Mammary microvascular endothelial cell (primary cell): ENCODE measurements around the gene ZNF45. TPM values are rescaled to one million over a fixed set of nuclear protein-coding genes. Genes with fewer than 3 reads are reported as not detected.

ENCODE experiments used
- total RNA-seq: library from RNA; depleted of rRNA; stranded (reverse); fragments of >200 nt; gene quantifications from 2 replicates; pipeline ENCODE4 v1.2.3, GENCODE V29; 2015

ZNF45 gene
- total RNA-seq = 4.3 and 6.8 TPM in 2 replicates

DNA sequence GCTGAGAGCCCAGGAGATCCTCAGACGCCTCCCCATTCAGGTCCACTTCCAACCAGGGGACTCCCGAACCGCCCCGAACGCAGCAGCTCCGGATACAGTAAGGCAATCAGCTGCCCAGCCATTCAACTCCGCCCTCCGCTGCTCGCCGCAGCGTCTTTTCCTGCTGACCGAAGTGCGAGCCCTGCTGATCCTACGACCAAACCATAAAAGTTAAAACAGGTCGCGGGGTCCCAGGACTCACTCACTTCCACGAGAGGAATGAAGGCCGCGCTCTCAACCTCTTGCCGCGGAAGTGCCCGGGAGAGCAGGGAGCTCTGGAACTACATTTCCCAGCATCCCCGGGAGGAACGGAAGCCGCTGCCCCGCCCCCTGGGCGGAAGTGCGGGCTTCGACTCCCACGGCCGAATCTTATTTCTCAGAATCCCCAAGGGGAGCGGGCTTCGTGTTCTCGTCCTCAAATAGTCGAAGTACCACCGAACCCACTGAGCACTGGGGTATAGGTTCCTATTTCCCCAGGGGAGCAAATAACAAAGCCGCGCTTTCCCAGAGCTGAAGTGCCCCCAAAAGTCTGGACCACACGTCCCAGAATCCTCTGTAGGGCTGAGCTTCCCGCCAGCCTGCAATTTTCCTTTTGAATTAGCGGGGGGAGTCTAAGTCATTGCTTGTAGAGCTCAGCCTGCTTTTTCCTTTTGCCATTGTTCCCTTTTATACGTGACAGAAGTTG is at the start of gene ZNF45:
Gene ZNF45 (minus strand): TSS at position 298 of the 724 bp plus-strand sequence. CDS start 13,097 bp downstream, outside the sequence.

GRCh38 chr19:43983912-43984686 is 49.0 kb upstream of the ZNF45 start, which contains the start of gene ZNF155:
TSS of gene ZNF155 (plus strand) at chr19:43984188. CDS start at chr19:43988544, 4,356 bp downstream.

GRCh38 chr19:43950834-43951645 is 16.0 kb upstream of the ZNF45 start, which contains the start of gene ZNF221:
TSS of gene ZNF221 (plus strand) at chr19:43951228. CDS start at chr19:43962727, 11,499 bp downstream.

DNA sequence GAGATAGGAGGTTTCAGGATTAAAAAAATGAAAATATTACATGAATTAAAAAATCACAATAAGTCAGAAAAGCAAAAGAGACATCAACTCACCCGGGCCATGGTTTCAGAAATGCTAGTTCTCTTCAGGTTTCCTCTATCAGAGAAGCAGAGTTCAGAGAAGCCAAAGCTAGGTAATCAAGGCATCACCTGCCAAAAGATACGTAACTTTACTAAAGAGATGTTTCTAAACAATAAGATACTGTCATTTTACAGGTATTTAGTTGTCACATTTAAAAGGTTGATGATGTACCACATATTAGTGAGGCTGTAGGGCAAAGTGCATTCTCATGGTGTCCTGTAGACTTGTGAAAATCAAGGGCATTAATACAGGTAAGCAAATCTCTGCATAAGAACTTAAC is 51.2 kb downstream of the ZNF45 start, which contains the start of gene ZNF404:
Gene ZNF404 (minus strand): TSS at position 101 of the 400 bp plus-strand sequence.

Other genes starting within 250 kb of the ZNF45 start
- gene IRGC, start 219.2 kb downstream of the ZNF45 start, total RNA-seq = not detected in 2 replicates
- gene SMG9, start 180.3 kb downstream of the ZNF45 start, total RNA-seq = 12.0 and 16.7 TPM in 2 replicates
- gene KCNN4, start 154.3 kb downstream of the ZNF45 start, total RNA-seq = 1.3 and 3.2 TPM in 2 replicates
- 2.4 and 3.9 TPM in 2 replicates for gene LYPD5, start 132.8 kb downstream of the ZNF45 start, total RNA-seq
- 2.5 and 2.7 TPM in 2 replicates for gene ZNF283, start 108.0 kb downstream of the ZNF45 start, total RNA-seq
- 1.3 and 3.4 TPM in 2 replicates for gene ZNF404, start 51.3 kb downstream of the ZNF45 start, total RNA-seq
- 2.4 and 3.3 TPM in 2 replicates for gene ZNF221, start 15.9 kb upstream of the ZNF45 start, total RNA-seq
- gene ZNF155, start 48.9 kb upstream of the ZNF45 start, total RNA-seq = 2.6 and 6.1 TPM in 2 replicates
- gene ZNF230, start 67.7 kb upstream of the ZNF45 start, total RNA-seq = 0.94 and 1.4 TPM in 2 replicates
- 1.4 and 1.8 TPM in 2 replicates for gene ZNF222, start 90.1 kb upstream of the ZNF45 start, total RNA-seq
- 2.3 and 2.5 TPM in 2 replicates for gene ZNF223, start 116.8 kb upstream of the ZNF45 start, total RNA-seq
- gene ZNF284, start 136.9 kb upstream of the ZNF45 start, total RNA-seq = 0.73 and 0.98 TPM in 2 replicates
- 7.4 and 8.3 TPM in 2 replicates for gene ZNF224, start 159.1 kb upstream of the ZNF45 start, total RNA-seq
- 1.1 and 1.9 TPM in 2 replicates for gene ZNF225, start 178.1 kb upstream of the ZNF45 start, total RNA-seq
- gene ZNF234, start 206.3 kb upstream of the ZNF45 start, total RNA-seq = 5.2 and 5.5 TPM in 2 replicates
- gene ZNF226, start 229.8 kb upstream of the ZNF45 start, total RNA-seq = 7.9 and 15.5 TPM in 2 replicates